ENCODE measurements around the gene NDRG3. TPM values are rescaled to one million over a fixed set of nuclear protein-coding genes. Genes with fewer than 3 reads are reported as not detected.

Gene NDRG3
- total RNA-seq, 1 donor from 2014 or later, result 24.3 TPM

GRCh38 chr20:36605399-36606157 lies 140.3 kb downstream of the NDRG3 start, which contains the start of gene RAB5IF:
TSS of gene RAB5IF (plus strand) at chr20:36605779. CDS start at chr20:36605952, 173 bp downstream.
- peaks cover 16% of the 10 kb centered on the region for H3K4me1 Mint-ChIP-seq
- TF ChIP-seq CTCF (IDR thresholded peaks at IDR 0.05; ENCODE audit: unreplicated experiment), result peak; percentile 88
- DNase-seq (ENCODE audit: low spot score in 2 of 2, unreplicated experiment in 2 of 2), result peak; percentile 98 to 99
- H3K36me3 Mint-ChIP-seq, result peaks cover under 1% of the 10 kb centered on the region
- peak within 1 kb of the TSS; percentile 93 for H3K27ac Mint-ChIP-seq
- H3K4me3 Mint-ChIP-seq, result peak within 1 kb of the TSS; percentile 98
- H3K9me3 Mint-ChIP-seq, result no peaks in the 10 kb centered on the region
- H3K27me3 Mint-ChIP-seq (ENCODE audit: low read depth), result peaks cover 2% of the 10 kb centered on the region

GRCh38 chr20:36604952-36605398 lies 140.9 kb downstream of the NDRG3 start:
- peaks cover 2% of the 10 kb centered on the region for H3K27me3 Mint-ChIP-seq (ENCODE audit: low read depth)

More at GRCh38 chr20:36604952-36605398, 140.9 kb downstream of the NDRG3 start:
- Mint-ChIP-seq H3K27ac (peak overlapping the region; percentile 93), H3K4me1 (peaks cover 16% of the 10 kb centered on the region), H3K36me3 (no peaks in the 10 kb centered on the region), H3K4me3 (peak overlapping the region; percentile 98), H3K9me3 (no peaks in the 10 kb centered on the region)
- TF ChIP-seq CTCF (IDR thresholded peaks at IDR 0.05; ENCODE audit: unreplicated experiment), result no peak
- DNase-seq (ENCODE audit: low spot score in 2 of 2, unreplicated experiment in 2 of 2), result no peak

Other genes starting within 250 kb of the NDRG3 start
- 235 to 248 TPM (median 238 TPM) in 3 replicates for gene MYL9, start 204.6 kb downstream of the NDRG3 start, total RNA-seq
- gene TGIF2, start 172.5 kb downstream of the NDRG3 start, total RNA-seq, result 94.4 to 101 TPM (median 98.4 TPM) in 3 replicates
- gene RAB5IF, start 140.3 kb downstream of the NDRG3 start, total RNA-seq, result 37.6 to 40.7 TPM (median 40.0 TPM) in 3 replicates
- gene SLA2, start 99.9 kb downstream of the NDRG3 start, total RNA-seq, result 0.16 to 0.18 TPM (median 0.18 TPM) in 3 replicates
- 12.2 to 15.1 TPM (median 13.7 TPM) in 3 replicates for gene DSN1, start 27.7 kb upstream of the NDRG3 start, total RNA-seq
- 0.29 to 0.64 TPM (median 0.58 TPM) in 3 replicates for gene TLDC2, start 130.0 kb upstream of the NDRG3 start, total RNA-seq
- 10.3 to 13.6 TPM (median 11.0 TPM) in 3 replicates for gene SAMHD1, start 205.6 kb upstream of the NDRG3 start, total RNA-seq